ENCODE measurements around the gene NBL1. TPM values are rescaled to one million over a fixed set of nuclear protein-coding genes. Genes with fewer than 3 reads are reported as not detected.
"Not testable (repeated sequence)": the region's sequence is repeated elsewhere in the genome, so short reads cannot be mapped to it uniquely, and the experiment has no call there.

Gene NBL1
- total RNA-seq, 1 experiment from 2014 or later = 7.9 TPM

- H3K9me3 ChIP-seq (ENCODE audit: low read depth, low read length, poor library complexity, severe bottlenecking) = no peaks in the 10 kb centered on the region
- no peak overlapping the region for H3K4me3 ChIP-seq (ENCODE audit: low read depth, low read length, poor library complexity, severe bottlenecking)
- ChIA-PET POLR2A (ENCODE audit: low non-redundant PET) (no interaction called here), CTCF (no interaction called here)
- TF ChIP-seq CTCF (conservative IDR thresholded peaks at IDR 0.05; ENCODE audit: low read depth, low read length) = no peak
- no peak for TF ChIP-seq EZH2 (IDR thresholded peaks at IDR 0.05; ENCODE audit: borderline replicate concordance, low read depth, low read length, poor library complexity, severe bottlenecking)
- no peak overlapping the region for H3K27ac ChIP-seq (ENCODE audit: low read depth, low read length, poor library complexity, severe bottlenecking)
- peaks cover 7% of the 10 kb centered on the region for H3K4me1 ChIP-seq (ENCODE audit: insufficient read depth, low read length, poor library complexity, severe bottlenecking)
- intact Hi-C loops (cut with micrococcal nuclease; ENCODE audit: unreplicated experiment) = no loop called here
- no peaks in the 10 kb centered on the region for H3K36me3 ChIP-seq (ENCODE audit: insufficient read depth, low read length, poor library complexity, severe bottlenecking)
- DNase-seq (ENCODE audit: low spot score) = no peak
- BruUV-seq (replicated peaks) = no TSS peak
- H3K27me3 ChIP-seq (replicated peaks; ENCODE audit: insufficient read depth, low read depth, low read length, poor library complexity) = no peaks in the 10 kb centered on the region
Observed at GRCh38 chr1:19635646-19636045, 8.5 kb upstream of the NBL1 start.

GRCh38 chr1:19636065-19636464 is 8.0 kb upstream of the NBL1 start:
- no TSS peak for BruUV-seq (replicated peaks)
- no peaks in the 10 kb centered on the region for H3K27me3 ChIP-seq (replicated peaks; ENCODE audit: insufficient read depth, low read depth, low read length, poor library complexity)
- peaks cover 9% of the 10 kb centered on the region for H3K4me1 ChIP-seq (ENCODE audit: insufficient read depth, low read length, poor library complexity, severe bottlenecking)
- ChIA-PET POLR2A (ENCODE audit: low non-redundant PET) (no interaction called here), CTCF (no interaction called here)
- H3K27ac ChIP-seq (ENCODE audit: low read depth, low read length, poor library complexity, severe bottlenecking) = no peak overlapping the region
- no peaks in the 10 kb centered on the region for H3K36me3 ChIP-seq (ENCODE audit: insufficient read depth, low read length, poor library complexity, severe bottlenecking)
- intact Hi-C loops (cut with micrococcal nuclease; ENCODE audit: unreplicated experiment) = no loop called here
- no peaks in the 10 kb centered on the region for H3K9me3 ChIP-seq (ENCODE audit: low read depth, low read length, poor library complexity, severe bottlenecking)
- TF ChIP-seq EZH2 (IDR thresholded peaks at IDR 0.05; ENCODE audit: borderline replicate concordance, low read depth, low read length, poor library complexity, severe bottlenecking) = no peak
- TF ChIP-seq CTCF (conservative IDR thresholded peaks at IDR 0.05; ENCODE audit: low read depth, low read length) = no peak
- no peak overlapping the region for H3K4me3 ChIP-seq (ENCODE audit: low read depth, low read length, poor library complexity, severe bottlenecking)
- DNase-seq (ENCODE audit: low spot score) = no peak

GRCh38 chr1:19636749-19637148 is 7.4 kb upstream of the NBL1 start:
- BruUV-seq (replicated peaks); H3K27me3 ChIP-seq (replicated peaks; ENCODE audit: insufficient read depth, low read depth, low read length, poor library complexity); DNase-seq (ENCODE audit: low spot score); CTCF ChIA-PET; H3K9me3 ChIP-seq (ENCODE audit: low read depth, low read length, poor library complexity, severe bottlenecking); H3K4me1 ChIP-seq (ENCODE audit: insufficient read depth, low read length, poor library complexity, severe bottlenecking); H3K27ac ChIP-seq (ENCODE audit: low read depth, low read length, poor library complexity, severe bottlenecking); POLR2A ChIA-PET (ENCODE audit: low non-redundant PET); H3K36me3 ChIP-seq (ENCODE audit: insufficient read depth, low read length, poor library complexity, severe bottlenecking); intact Hi-C loops (cut with micrococcal nuclease; ENCODE audit: unreplicated experiment); H3K4me3 ChIP-seq (ENCODE audit: low read depth, low read length, poor library complexity, severe bottlenecking): not testable (repeated sequence)

- ChIA-PET POLR2A (ENCODE audit: low non-redundant PET) (no interaction called here), CTCF (no interaction called here)
- intact Hi-C loops (cut with micrococcal nuclease; ENCODE audit: unreplicated experiment) = no loop called here
Observed at GRCh38 chr1:19637606-19638005, 6.5 kb upstream of the NBL1 start.

GRCh38 chr1:19639228-19639627 is 4.9 kb upstream of the NBL1 start:
- intact Hi-C loops (cut with micrococcal nuclease; ENCODE audit: unreplicated experiment); DNase-seq (ENCODE audit: low spot score); POLR2A ChIA-PET (ENCODE audit: low non-redundant PET); H3K4me1 ChIP-seq (ENCODE audit: insufficient read depth, low read length, poor library complexity, severe bottlenecking); H3K9me3 ChIP-seq (ENCODE audit: low read depth, low read length, poor library complexity, severe bottlenecking); H3K27ac ChIP-seq (ENCODE audit: low read depth, low read length, poor library complexity, severe bottlenecking); H3K36me3 ChIP-seq (ENCODE audit: insufficient read depth, low read length, poor library complexity, severe bottlenecking); H3K4me3 ChIP-seq (ENCODE audit: low read depth, low read length, poor library complexity, severe bottlenecking); BruUV-seq (replicated peaks); H3K27me3 ChIP-seq (replicated peaks; ENCODE audit: insufficient read depth, low read depth, low read length, poor library complexity): not testable (repeated sequence)
- CTCF ChIA-PET = interaction anchor here (0.6 kb wide), 1 partner anchor 11 kb away, joined by 4 read pairs; no protein-coding TSS in a partner anchor

More at GRCh38 chr1:19637606-19638005, 6.5 kb upstream of the NBL1 start:
- H3K36me3 ChIP-seq (ENCODE audit: insufficient read depth, low read length, poor library complexity, severe bottlenecking) = no peaks in the 10 kb centered on the region
- no TSS peak for BruUV-seq (replicated peaks)
- peaks cover 9% of the 10 kb centered on the region for H3K4me1 ChIP-seq (ENCODE audit: insufficient read depth, low read length, poor library complexity, severe bottlenecking)
- TF ChIP-seq CTCF (conservative IDR thresholded peaks at IDR 0.05; ENCODE audit: low read depth, low read length) (no peak), EZH2 (IDR thresholded peaks at IDR 0.05; ENCODE audit: borderline replicate concordance, low read depth, low read length, poor library complexity, severe bottlenecking) (no peak)
- no peaks in the 10 kb centered on the region for H3K9me3 ChIP-seq (ENCODE audit: low read depth, low read length, poor library complexity, severe bottlenecking)
- H3K27me3 ChIP-seq (replicated peaks; ENCODE audit: insufficient read depth, low read depth, low read length, poor library complexity) = no peaks in the 10 kb centered on the region
- no peak overlapping the region for H3K27ac ChIP-seq (ENCODE audit: low read depth, low read length, poor library complexity, severe bottlenecking)
- DNase-seq (ENCODE audit: low spot score) = no peak
- H3K4me3 ChIP-seq (ENCODE audit: low read depth, low read length, poor library complexity, severe bottlenecking) = no peak overlapping the region
